Muscle layer of colon (tissue), 2 donors: ENCODE results near the gene ARID1A.

ENCODE experiments used
- H3K27ac ChIP-seq: one replicate; pipeline ENCODE4 v1.7.0; 2013; ENCODE audit warnings: low read depth, mild to moderate bottlenecking, low read length, moderate library complexity
- H3K27me3 ChIP-seq, 2 donors: one replicate each; pipeline ENCODE4 v1.7.0; 2013; ENCODE audit warnings: low read length in 2 of 2, mild to moderate bottlenecking in 2 of 2; ENCODE audit not compliant: insufficient read depth in 2 of 2, control insufficient read depth in 1 of 2
- H3K36me3 ChIP-seq: one replicate; pipeline ENCODE4 v1.7.0; 2013; ENCODE audit warnings: mild to moderate bottlenecking, low read length; ENCODE audit not compliant: insufficient read depth
- H3K4me1 ChIP-seq: one replicate; pipeline ENCODE4 v1.7.0; 2013; ENCODE audit warnings: mild to moderate bottlenecking, low read length; ENCODE audit not compliant: insufficient read depth
- H3K4me3 ChIP-seq, 2 donors: one replicate each; pipeline ENCODE4 v1.7.0; 2013; ENCODE audit warnings: low read length in 2 of 2, low read depth in 1 of 2, mild to moderate bottlenecking in 1 of 2, moderate library complexity in 1 of 2
- H3K9ac ChIP-seq: one replicate; pipeline ENCODE4 v1.7.0; 2013; ENCODE audit warnings: low read length
- H3K9me3 ChIP-seq: one replicate; pipeline ENCODE4 v1.7.0; 2013; ENCODE audit warnings: mild to moderate bottlenecking, low read length
- donor health status: abdominal sarcoma.
- donor health status: Adenocarcinoma of cecum.

ARID1A gene

GRCh38 chr1:26820784-26821269 is 125.0 kb downstream of the ARID1A start:
- no peak overlapping the region for H3K9ac ChIP-seq
- no peaks in the 10 kb centered on the region for H3K9me3 ChIP-seq
- H3K27me3 ChIP-seq, result no peaks in the 10 kb centered on the region
- H3K27ac ChIP-seq, result no peak overlapping the region
- no peaks in the 10 kb centered on the region for H3K4me1 ChIP-seq
- H3K4me3 ChIP-seq, result no peak overlapping the region
- no peaks in the 10 kb centered on the region for H3K36me3 ChIP-seq

- Histone ChIP-seq H3K4me1 (no peaks in the 10 kb centered on the region), H3K4me3 (no peak overlapping the region), H3K27ac (no peak overlapping the region), H3K36me3 (no peaks in the 10 kb centered on the region), H3K27me3 (no peaks in the 10 kb centered on the region), H3K9ac (no peak overlapping the region), H3K9me3 (no peaks in the 10 kb centered on the region)
Observed at GRCh38 chr1:26822737-26823395, 127.1 kb downstream of the ARID1A start.

- H3K9me3 ChIP-seq, result no peaks in the 10 kb centered on the region
- no peak overlapping the region for H3K27ac ChIP-seq
- peaks cover 8% of the 10 kb centered on the region for H3K36me3 ChIP-seq
- no peak overlapping the region for H3K4me3 ChIP-seq
- no peak overlapping the region for H3K9ac ChIP-seq
- no peaks in the 10 kb centered on the region for H3K27me3 ChIP-seq
- H3K4me1 ChIP-seq, result peaks cover 15% of the 10 kb centered on the region
Observed at GRCh38 chr1:26824731-26825130, 128.9 kb downstream of the ARID1A start.

GRCh38 chr1:26826261-26827105 is 130.7 kb downstream of the ARID1A start, which contains the start of gene ZDHHC18:
TSS of gene ZDHHC18 (plus strand) at chr1:26826688. CDS start at chr1:26826805, 117 bp downstream.
- H3K9me3 ChIP-seq, result no peaks in the 10 kb centered on the region
- peaks cover 15% of the 10 kb centered on the region for H3K4me1 ChIP-seq
- H3K9ac ChIP-seq, result peak within 1 kb of the TSS; percentile 82
- peak within 1 kb of the TSS; percentile 59 for H3K27ac ChIP-seq
- peaks cover 12% of the 10 kb centered on the region for H3K36me3 ChIP-seq
- H3K4me3 ChIP-seq, result peak within 1 kb of the TSS; percentile 85 to 93
- no peaks in the 10 kb centered on the region for H3K27me3 ChIP-seq

GRCh38 chr1:26827106-26827604 is 131.3 kb downstream of the ARID1A start:
- peak overlapping the region; percentile 75 to 85 for H3K4me3 ChIP-seq
- H3K4me1 ChIP-seq, result peaks cover 15% of the 10 kb centered on the region
- H3K9me3 ChIP-seq, result no peaks in the 10 kb centered on the region
- H3K27ac ChIP-seq, result peak overlapping the region; percentile 35
- H3K36me3 ChIP-seq, result peaks cover 12% of the 10 kb centered on the region
- peak overlapping the region; percentile 33 for H3K9ac ChIP-seq
- no peaks in the 10 kb centered on the region for H3K27me3 ChIP-seq

- H3K36me3 ChIP-seq, result peaks cover 17% of the 10 kb centered on the region
- peak overlapping the region; percentile 75 to 85 for H3K4me3 ChIP-seq
- peaks cover 15% of the 10 kb centered on the region for H3K4me1 ChIP-seq
- no peaks in the 10 kb centered on the region for H3K9me3 ChIP-seq
- H3K27ac ChIP-seq, result peak overlapping the region; percentile 35
- peak overlapping the region; percentile 33 for H3K9ac ChIP-seq
- no peaks in the 10 kb centered on the region for H3K27me3 ChIP-seq
Observed at GRCh38 chr1:26827663-26828062, 131.8 kb downstream of the ARID1A start.

GRCh38 chr1:26828411-26828991 is 132.7 kb downstream of the ARID1A start:
- peaks cover 24% of the 10 kb centered on the region for H3K36me3 ChIP-seq
- H3K27me3 ChIP-seq, result no peaks in the 10 kb centered on the region
- no peaks in the 10 kb centered on the region for H3K9me3 ChIP-seq
- H3K4me1 ChIP-seq, result peaks cover 15% of the 10 kb centered on the region
- H3K9ac ChIP-seq, result no peak overlapping the region
- peak overlapping the region in 1 of 2 donors; percentile 18 for H3K4me3 ChIP-seq
- peak overlapping the region; percentile 44 for H3K27ac ChIP-seq

GRCh38 chr1:26829184-26829911 is 133.5 kb downstream of the ARID1A start:
- Histone ChIP-seq H3K27me3 (no peaks in the 10 kb centered on the region), H3K36me3 (peaks cover 32% of the 10 kb centered on the region), H3K27ac (no peak overlapping the region), H3K9me3 (no peaks in the 10 kb centered on the region), H3K9ac (no peak overlapping the region), H3K4me3 (no peak overlapping the region), H3K4me1 (peaks cover 15% of the 10 kb centered on the region)

GRCh38 chr1:26831059-26831458 is 135.2 kb downstream of the ARID1A start:
- Histone ChIP-seq H3K4me3 (no peak overlapping the region), H3K9ac (no peak overlapping the region), H3K9me3 (no peaks in the 10 kb centered on the region), H3K4me1 (peaks cover 15% of the 10 kb centered on the region), H3K36me3 (peaks cover 44% of the 10 kb centered on the region), H3K27me3 (no peaks in the 10 kb centered on the region), H3K27ac (no peak overlapping the region)
